Measurements from ENCODE around the gene HNRNPUL2. TPM values are rescaled to one million over a fixed set of nuclear protein-coding genes. Genes with fewer than 3 reads are reported as not detected.
A peak's percentile ranks its signal among the peaks of the same experiment; 100 is the strongest.

HNRNPUL2 gene
- total and polyA plus RNA-seq, 9 of the 15 experiments (the other 6 are each of a cell fraction or from before 2014, with no cell fraction given) = 0.89 to 44.3 (median 15.2) TPM

DNA sequence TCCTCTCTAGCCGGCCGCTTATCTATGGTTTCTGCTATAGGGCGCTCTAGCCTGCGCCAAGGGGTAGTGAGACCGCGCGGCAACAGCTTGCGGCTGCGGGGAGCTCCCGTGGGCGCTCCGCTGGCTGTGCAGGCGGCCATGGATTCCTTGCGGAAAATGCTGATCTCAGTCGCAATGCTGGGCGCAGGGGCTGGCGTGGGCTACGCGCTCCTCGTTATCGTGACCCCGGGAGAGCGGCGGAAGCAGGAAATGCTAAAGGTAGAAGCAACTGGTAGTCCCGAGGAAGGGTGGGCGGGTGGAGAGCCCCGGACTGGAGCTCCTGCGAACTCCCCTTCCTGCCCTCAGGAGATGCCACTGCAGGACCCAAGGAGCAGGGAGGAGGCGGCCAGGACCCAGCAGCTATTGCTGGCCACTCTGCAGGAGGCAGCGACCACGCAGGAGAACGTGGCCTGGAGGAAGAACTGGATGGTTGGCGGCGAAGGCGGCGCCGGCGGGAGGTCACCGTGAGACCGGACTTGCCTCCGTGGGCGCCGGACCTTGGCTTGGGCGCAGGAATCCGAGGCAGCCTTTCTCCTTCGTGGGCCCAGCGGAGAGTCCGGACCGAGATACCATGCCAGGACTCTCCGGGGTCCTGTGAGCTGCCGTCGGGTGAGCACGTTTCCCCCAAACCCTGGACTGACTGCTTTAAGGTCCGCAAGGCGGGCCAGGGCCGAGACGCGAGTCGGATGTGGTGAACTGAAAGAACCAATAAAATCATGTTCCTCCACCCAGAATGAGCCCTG, 55.5 kb downstream of the HNRNPUL2 start, which contains the start of the genes LBHD1 and UQCC3 (continued):
- TF ChIP-seq, protein P1, sequence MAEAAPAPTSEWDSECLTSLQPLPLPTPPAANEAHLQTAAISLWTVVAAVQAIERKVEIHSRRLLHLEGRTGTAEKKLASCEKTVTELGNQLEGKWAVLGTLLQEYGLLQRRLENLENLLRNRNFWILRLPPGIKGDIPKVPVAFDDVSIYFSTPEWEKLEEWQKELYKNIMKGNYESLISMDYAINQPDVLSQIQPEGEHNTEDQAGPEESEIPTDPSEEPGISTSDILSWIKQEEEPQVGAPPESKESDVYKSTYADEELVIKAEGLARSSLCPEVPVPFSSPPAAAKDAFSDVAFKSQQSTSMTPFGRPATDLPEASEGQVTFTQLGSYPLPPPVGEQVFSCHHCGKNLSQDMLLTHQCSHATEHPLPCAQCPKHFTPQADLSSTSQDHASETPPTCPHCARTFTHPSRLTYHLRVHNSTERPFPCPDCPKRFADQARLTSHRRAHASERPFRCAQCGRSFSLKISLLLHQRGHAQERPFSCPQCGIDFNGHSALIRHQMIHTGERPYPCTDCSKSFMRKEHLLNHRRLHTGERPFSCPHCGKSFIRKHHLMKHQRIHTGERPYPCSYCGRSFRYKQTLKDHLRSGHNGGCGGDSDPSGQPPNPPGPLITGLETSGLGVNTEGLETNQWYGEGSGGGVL (CRISPR knock-in tag; IDR thresholded peaks at IDR 0.05) = no peak
- no peak for TF ChIP-seq ZNF212 (CRISPR knock-in tag; IDR thresholded peaks at IDR 0.05)
- TF ChIP-seq RAD21 (CRISPR knock-in tag; conservative IDR thresholded peaks at IDR 0.05 in 1 of 2, IDR thresholded peaks at IDR 0.05 in 1 of 2) = no peak
- TF ChIP-seq, protein P2, sequence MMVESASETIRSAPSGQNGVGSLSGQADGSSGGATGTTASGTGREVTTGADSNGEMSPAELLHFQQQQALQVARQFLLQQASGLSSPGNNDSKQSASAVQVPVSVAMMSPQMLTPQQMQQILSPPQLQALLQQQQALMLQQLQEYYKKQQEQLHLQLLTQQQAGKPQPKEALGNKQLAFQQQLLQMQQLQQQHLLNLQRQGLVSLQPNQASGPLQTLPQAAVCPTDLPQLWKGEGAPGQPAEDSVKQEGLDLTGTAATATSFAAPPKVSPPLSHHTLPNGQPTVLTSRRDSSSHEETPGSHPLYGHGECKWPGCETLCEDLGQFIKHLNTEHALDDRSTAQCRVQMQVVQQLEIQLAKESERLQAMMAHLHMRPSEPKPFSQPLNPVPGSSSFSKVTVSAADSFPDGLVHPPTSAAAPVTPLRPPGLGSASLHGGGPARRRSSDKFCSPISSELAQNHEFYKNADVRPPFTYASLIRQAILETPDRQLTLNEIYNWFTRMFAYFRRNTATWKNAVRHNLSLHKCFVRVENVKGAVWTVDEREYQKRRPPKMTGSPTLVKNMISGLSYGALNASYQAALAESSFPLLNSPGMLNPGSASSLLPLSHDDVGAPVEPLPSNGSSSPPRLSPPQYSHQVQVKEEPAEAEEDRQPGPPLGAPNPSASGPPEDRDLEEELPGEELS (CRISPR knock-in tag; IDR thresholded peaks at IDR 0.05; ENCODE audit: borderline replicate concordance) = no peak
- TF ChIP-seq TARDBP (IDR thresholded peaks at IDR 0.05) = no peak; the same call in 1 of the 2 replicates
- no peak for TF ChIP-seq NR1H2 (CRISPR knock-in tag; IDR thresholded peaks at IDR 0.05)
- TF ChIP-seq PHF8 (IDR thresholded peaks at IDR 0.05; ENCODE audit: borderline replicate concordance, low read length) = peak; percentile 96
- TF ChIP-seq PHTF2 (CRISPR knock-in tag; IDR thresholded peaks at IDR 0.05) = no peak
- peak; percentile 51 for TF ChIP-seq POLR2B (IDR thresholded peaks at IDR 0.05; ENCODE audit: low read depth, partially characterized antibody)
- TF ChIP-seq, protein P3, sequence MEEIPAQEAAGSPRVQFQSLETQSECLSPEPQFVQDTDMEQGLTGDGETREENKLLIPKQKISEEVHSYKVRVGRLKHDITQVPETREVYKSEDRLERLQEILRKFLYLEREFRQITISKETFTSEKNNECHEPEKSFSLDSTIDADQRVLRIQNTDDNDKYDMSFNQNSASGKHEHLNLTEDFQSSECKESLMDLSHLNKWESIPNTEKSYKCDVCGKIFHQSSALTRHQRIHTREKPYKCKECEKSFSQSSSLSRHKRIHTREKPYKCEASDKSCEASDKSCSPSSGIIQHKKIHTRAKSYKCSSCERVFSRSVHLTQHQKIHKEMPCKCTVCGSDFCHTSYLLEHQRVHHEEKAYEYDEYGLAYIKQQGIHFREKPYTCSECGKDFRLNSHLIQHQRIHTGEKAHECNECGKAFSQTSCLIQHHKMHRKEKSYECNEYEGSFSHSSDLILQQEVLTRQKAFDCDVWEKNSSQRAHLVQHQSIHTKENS (CRISPR knock-in tag; IDR thresholded peaks at IDR 0.05) = no peak
- peak; percentile 64 for TF ChIP-seq HMGN3 (IDR thresholded peaks at IDR 0.05; ENCODE audit: borderline replicate concordance, extremely low read depth, insufficient read length, low read depth, low read length)
- no peak for TF ChIP-seq ZNF12 (CRISPR knock-in tag; IDR thresholded peaks at IDR 0.05)
- no peak for TF ChIP-seq BDP1 (IDR thresholded peaks at IDR 0.05; ENCODE audit: insufficient read depth, insufficient read length)
- TF ChIP-seq GTF2E2 (tag; IDR thresholded peaks at IDR 0.05) = 0 out of 2 replicates have a peak, but pooled peaks have one; percentile 80
- TF ChIP-seq, protein P4, sequence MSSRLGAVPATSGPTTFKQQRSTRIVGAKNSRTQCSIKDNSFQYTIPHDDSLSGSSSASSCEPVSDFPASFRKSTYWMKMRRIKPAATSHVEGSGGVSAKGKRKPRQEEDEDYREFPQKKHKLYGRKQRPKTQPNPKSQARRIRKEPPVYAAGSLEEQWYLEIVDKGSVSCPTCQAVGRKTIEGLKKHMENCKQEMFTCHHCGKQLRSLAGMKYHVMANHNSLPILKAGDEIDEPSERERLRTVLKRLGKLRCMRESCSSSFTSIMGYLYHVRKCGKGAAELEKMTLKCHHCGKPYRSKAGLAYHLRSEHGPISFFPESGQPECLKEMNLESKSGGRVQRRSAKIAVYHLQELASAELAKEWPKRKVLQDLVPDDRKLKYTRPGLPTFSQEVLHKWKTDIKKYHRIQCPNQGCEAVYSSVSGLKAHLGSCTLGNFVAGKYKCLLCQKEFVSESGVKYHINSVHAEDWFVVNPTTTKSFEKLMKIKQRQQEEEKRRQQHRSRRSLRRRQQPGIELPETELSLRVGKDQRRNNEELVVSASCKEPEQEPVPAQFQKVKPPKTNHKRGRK (tag; IDR thresholded peaks at IDR 0.05) = no peak
- TF ChIP-seq ZNF146 (CRISPR knock-in tag; IDR thresholded peaks at IDR 0.05; ENCODE audit: unreplicated experiment) = no peak
- peak; percentile 24; the same call in 1 of the 2 replicates for TF ChIP-seq CEBPG (CRISPR knock-in tag; IDR thresholded peaks at IDR 0.05)
- TF ChIP-seq CEBPG (tag; conservative IDR thresholded peaks at IDR 0.05 in 1 of 2, IDR thresholded peaks at IDR 0.05 in 1 of 2) = no peak
- no peak for TF ChIP-seq MCM5 (IDR thresholded peaks at IDR 0.05; ENCODE audit: low read depth)
- no peak for TF ChIP-seq RBM25 (IDR thresholded peaks at IDR 0.05; ENCODE audit: low read depth, low read length, severe bottlenecking)
- TF ChIP-seq NRF1 (conservative IDR thresholded peaks at IDR 0.05 in 1 of 2, IDR thresholded peaks at IDR 0.05 in 1 of 2) = peak; percentile 75 to 76
